MM.1S (cell line): ENCODE data around the gene CARD8.

Source experiments
- DNase-seq: peaks from one replicate; pipeline ENCODE4 v3.0.0-alpha.2; 2015
- H2AFZ ChIP-seq: fragments of 300-600 bp; sonication (generic); 2 replicates; pipeline ENCODE4 v1.6.0; 2016; ENCODE audit warnings: antibody characterized with exemption, low read length
- H3F3A ChIP-seq: fragments of 300-600 bp; sonication (generic); 2 replicates; pipeline ENCODE4 v1.6.1; 2016; ENCODE audit warnings: mild to moderate bottlenecking, antibody characterized with exemption, low read length, moderate library complexity, mixed read lengths; ENCODE audit not compliant: insufficient read depth
- H3K27ac ChIP-seq: fragments of 300-600 bp; sonication (generic); 2 replicates; pipeline ENCODE4 v1.5.1; 2016; ENCODE audit warnings: mild to moderate bottlenecking, low read length
- H3K27me3 ChIP-seq: fragments of 300-600 bp; sonication (generic); replicated peaks from 2 replicates; pipeline ENCODE4 v1.6.0; 2016; ENCODE audit warnings: low read length; ENCODE audit not compliant: insufficient read depth
- H3K36me3 ChIP-seq: fragments of 300-600 bp; sonication (generic); replicated peaks from 2 replicates; pipeline ENCODE4 v1.6.1; 2016; ENCODE audit warnings: mild to moderate bottlenecking, low read length, mixed read lengths; ENCODE audit not compliant: insufficient read depth
- H3K4me1 ChIP-seq: fragments of 300-600 bp; sonication (generic); 2 replicates; pipeline ENCODE4 v1.6.1; 2016; ENCODE audit warnings: low read length, mixed read lengths
- H3K4me2 ChIP-seq: fragments of 300-600 bp; sonication (generic); 2 replicates; pipeline ENCODE4 v1.6.0; 2016; ENCODE audit warnings: low read depth, low read length
- H3K4me3 ChIP-seq: fragments of 300-600 bp; sonication (generic); 2 replicates; pipeline ENCODE4 v1.5.1; 2016; ENCODE audit warnings: low read length, mixed read lengths
- H3K79me2 ChIP-seq: fragments of 300-600 bp; sonication (generic); 2 replicates; pipeline ENCODE4 v1.6.1; 2016; ENCODE audit warnings: mixed run types, low read length, mixed read lengths
- H3K9ac ChIP-seq: fragments of 300-600 bp; sonication (generic); 2 replicates; pipeline ENCODE4 v1.6.1; 2016; ENCODE audit warnings: low read length, mixed read lengths
- H3K9me2 ChIP-seq: fragments of 300-600 bp; sonication (generic); replicated peaks from 2 replicates; pipeline ENCODE4 v1.6.1; 2016; ENCODE audit warnings: mild to moderate bottlenecking, low read length, mixed read lengths; ENCODE audit not compliant: insufficient read depth
- H3K9me3 ChIP-seq: fragments of 300-600 bp; sonication (generic); replicated peaks from 2 replicates; pipeline ENCODE4 v1.6.1; 2016; ENCODE audit warnings: mild to moderate bottlenecking, low read length, mixed read lengths; ENCODE audit not compliant: insufficient read depth
- H4K20me1 ChIP-seq: fragments of 300-600 bp; sonication (generic); 2 replicates; pipeline ENCODE4 v1.6.1; 2016; ENCODE audit warnings: mild to moderate bottlenecking, low read length, moderate library complexity, mixed read lengths; ENCODE audit not compliant: insufficient read depth
- EZH2 ChIP-seq: fragments of 300-600 bp; sonication (generic); optimal IDR thresholded peaks from 2 replicates; pipeline ENCODE3; 2017; ENCODE audit warnings: low read depth, mild to moderate bottlenecking, antibody characterized with exemption, low read length, mixed read lengths
- EZH2phosphoT487 ChIP-seq: fragments of 300-600 bp; sonication (generic); IDR thresholded peaks from 2 replicates; pipeline ENCODE4 v1.6.1; 2018; ENCODE audit warnings: antibody characterized with exemption, low read length
- TF ChIP-seq, protein P1 (sequence below): fragments of 300-600 bp; sonication (generic); IDR thresholded peaks from 2 replicates; pipeline ENCODE4 v1.5.1; 2016; ENCODE audit warnings: antibody characterized with exemption, low read length, mixed read lengths

CARD8 gene

GRCh38 chr19:48255376-48256303, at the start of gene CARD8:
Gene CARD8 (minus strand): TSS chr19:48255912. CDS start chr19:48241020, 14,892 bp downstream.
- Histone ChIP-seq H3K4me3 (peak within 1 kb of the TSS; percentile 72), H3K27ac (peak within 1 kb of the TSS; percentile 95), H3K27me3 (no peaks in the 10 kb centered on the region), H3K4me1 (no peaks in the 10 kb centered on the region), H4K20me1 (no peaks in the 10 kb centered on the region), H3F3A (peaks cover 16% of the 10 kb centered on the region), H3K9me2 (no peaks in the 10 kb centered on the region), H3K4me2 (peak within 1 kb of the TSS; percentile 37; the same call in 1 of the 2 replicates), H2AFZ (peak within 1 kb of the TSS; percentile 57), H3K36me3 (no peaks in the 10 kb centered on the region), H3K79me2 (peaks cover 13% of the 10 kb centered on the region; the same call in 1 of the 2 replicates), H3K9ac (peak within 1 kb of the TSS; percentile 90), H3K9me3 (no peaks in the 10 kb centered on the region)
- no peak for TF ChIP-seq EZH2
- DNase-seq = peak; percentile 93

DNA sequence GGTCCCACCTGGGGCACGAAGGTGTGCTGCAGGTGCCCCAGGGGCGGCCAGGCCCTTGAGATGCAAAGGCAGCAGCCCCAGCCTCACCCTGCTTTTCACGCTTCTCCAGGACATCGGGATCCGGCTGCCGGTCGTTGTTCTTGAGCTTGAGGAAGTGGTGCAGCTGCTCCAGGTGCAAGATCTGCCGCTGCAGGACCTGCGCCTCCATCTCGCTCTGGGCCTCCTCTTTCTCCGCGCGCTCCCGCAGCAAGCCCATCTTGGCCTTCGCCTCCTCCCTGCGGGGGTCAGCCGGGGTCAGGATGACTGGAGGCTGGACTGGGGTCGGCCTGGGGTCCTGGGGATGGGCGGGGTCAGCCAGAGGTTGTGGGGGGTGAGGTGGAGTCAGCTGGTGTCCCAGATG, 48.2 kb upstream of the CARD8 start:
- Histone ChIP-seq H3K9ac (no peak overlapping the region), H2AFZ (no peak overlapping the region), H3K4me3 (no peak overlapping the region), H3K27me3 (peaks cover 67% of the 10 kb centered on the region), H3K9me2 (no peaks in the 10 kb centered on the region), H3F3A (no peaks in the 10 kb centered on the region), H3K4me2 (no peak overlapping the region), H3K79me2 (no peaks in the 10 kb centered on the region), H4K20me1 (no peaks in the 10 kb centered on the region), H3K4me1 (no peaks in the 10 kb centered on the region), H3K36me3 (no peaks in the 10 kb centered on the region), H3K27ac (no peak overlapping the region), H3K9me3 (no peaks in the 10 kb centered on the region)
- no peak for DNase-seq
- TF ChIP-seq, protein P1, sequence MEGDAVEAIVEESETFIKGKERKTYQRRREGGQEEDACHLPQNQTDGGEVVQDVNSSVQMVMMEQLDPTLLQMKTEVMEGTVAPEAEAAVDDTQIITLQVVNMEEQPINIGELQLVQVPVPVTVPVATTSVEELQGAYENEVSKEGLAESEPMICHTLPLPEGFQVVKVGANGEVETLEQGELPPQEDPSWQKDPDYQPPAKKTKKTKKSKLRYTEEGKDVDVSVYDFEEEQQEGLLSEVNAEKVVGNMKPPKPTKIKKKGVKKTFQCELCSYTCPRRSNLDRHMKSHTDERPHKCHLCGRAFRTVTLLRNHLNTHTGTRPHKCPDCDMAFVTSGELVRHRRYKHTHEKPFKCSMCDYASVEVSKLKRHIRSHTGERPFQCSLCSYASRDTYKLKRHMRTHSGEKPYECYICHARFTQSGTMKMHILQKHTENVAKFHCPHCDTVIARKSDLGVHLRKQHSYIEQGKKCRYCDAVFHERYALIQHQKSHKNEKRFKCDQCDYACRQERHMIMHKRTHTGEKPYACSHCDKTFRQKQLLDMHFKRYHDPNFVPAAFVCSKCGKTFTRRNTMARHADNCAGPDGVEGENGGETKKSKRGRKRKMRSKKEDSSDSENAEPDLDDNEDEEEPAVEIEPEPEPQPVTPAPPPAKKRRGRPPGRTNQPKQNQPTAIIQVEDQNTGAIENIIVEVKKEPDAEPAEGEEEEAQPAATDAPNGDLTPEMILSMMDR = no peak
- no peak for TF ChIP-seq EZH2
- TF ChIP-seq EZH2phosphoT487 = no peak

GRCh38 chr19:48303367-48303766, 47.7 kb upstream of the CARD8 start:
- no peak overlapping the region for H3K4me2 ChIP-seq
- no peaks in the 10 kb centered on the region for H3K4me1 ChIP-seq
- no peak for DNase-seq
- peaks cover 67% of the 10 kb centered on the region for H3K27me3 ChIP-seq
- no peaks in the 10 kb centered on the region for H3K9me3 ChIP-seq
- H3K36me3 ChIP-seq = no peaks in the 10 kb centered on the region
- TF ChIP-seq EZH2phosphoT487 (no peak), EZH2 (no peak)
- TF ChIP-seq, protein P1 = no peak
- no peak overlapping the region for H3K4me3 ChIP-seq
- no peaks in the 10 kb centered on the region for H3F3A ChIP-seq
- no peaks in the 10 kb centered on the region for H3K79me2 ChIP-seq
- H3K9me2 ChIP-seq = no peaks in the 10 kb centered on the region
- no peak overlapping the region for H3K27ac ChIP-seq
- no peak overlapping the region for H2AFZ ChIP-seq
- no peak overlapping the region for H3K9ac ChIP-seq
- H4K20me1 ChIP-seq = no peaks in the 10 kb centered on the region

DNA sequence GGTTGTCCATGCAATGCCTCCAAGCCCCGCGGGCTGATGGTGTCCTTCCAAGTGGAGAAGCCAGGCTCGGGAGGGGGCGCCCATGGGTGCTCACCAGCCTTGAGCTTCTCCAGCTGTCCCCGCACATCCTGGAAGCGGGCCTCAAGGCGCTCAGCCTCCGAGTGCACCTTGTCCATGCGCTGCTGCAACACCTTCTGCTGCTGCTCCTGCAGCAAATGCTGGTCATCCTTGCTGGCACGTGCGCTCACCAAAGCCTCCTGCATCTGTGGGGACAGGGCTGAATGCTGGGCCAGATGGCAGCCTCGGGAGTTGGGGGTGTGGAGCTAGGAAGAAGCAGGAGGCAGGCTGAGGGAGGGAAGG, 46.9 kb upstream of the CARD8 start:
- Histone ChIP-seq H3K36me3 (no peaks in the 10 kb centered on the region), H3F3A (no peaks in the 10 kb centered on the region), H3K9me3 (no peaks in the 10 kb centered on the region), H3K9me2 (no peaks in the 10 kb centered on the region), H3K4me2 (no peak overlapping the region), H4K20me1 (no peaks in the 10 kb centered on the region), H3K9ac (no peak overlapping the region), H3K4me1 (no peaks in the 10 kb centered on the region), H3K4me3 (no peak overlapping the region), H3K79me2 (no peaks in the 10 kb centered on the region), H3K27me3 (peaks cover 70% of the 10 kb centered on the region), H3K27ac (no peak overlapping the region), H2AFZ (no peak overlapping the region)
- no peak for DNase-seq
- TF ChIP-seq, protein P1 = no peak
- TF ChIP-seq EZH2phosphoT487 (no peak), EZH2 (no peak)
